Measurements from ENCODE around the gene POLN. TPM values are rescaled to one million over a fixed set of nuclear protein-coding genes. Genes with fewer than 3 reads are reported as not detected.

POLN gene
- total RNA-seq, 2 donors from 2014 or later = 3.8 to 15.2 TPM

DNA sequence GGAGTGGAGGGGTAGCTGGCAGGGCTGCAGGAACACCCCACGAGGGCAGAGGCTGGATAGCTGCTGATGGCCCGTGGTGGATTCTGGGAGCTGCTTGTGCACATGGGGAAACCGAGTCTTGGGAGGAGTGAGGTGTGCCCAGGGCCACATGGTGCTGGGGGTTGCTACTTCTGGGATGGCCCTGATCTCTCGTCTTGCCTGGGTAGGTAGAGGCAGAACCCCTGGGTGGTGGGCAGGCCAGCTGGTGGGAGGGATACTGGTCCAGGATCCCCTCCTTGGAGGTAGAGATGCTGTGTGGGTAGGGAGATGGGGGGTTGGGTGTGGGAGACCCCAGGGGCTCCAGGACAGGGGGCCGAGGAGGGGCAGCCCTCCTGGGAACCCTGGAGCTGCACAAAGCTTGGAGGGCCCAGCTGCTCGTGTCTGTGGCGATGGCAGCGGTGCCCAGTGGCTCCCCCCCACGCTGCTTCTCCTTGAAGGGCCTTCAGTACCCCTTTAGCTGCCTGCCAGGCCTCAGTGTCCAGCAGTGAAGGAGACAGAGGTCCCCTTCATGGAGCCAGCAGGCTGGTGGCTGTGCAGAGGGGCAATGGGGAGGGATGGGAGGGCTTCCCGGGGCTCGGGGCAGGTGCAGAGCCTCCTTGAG lies 179.6 kb downstream of the POLN start:
- intact Hi-C loops (cut with DNase I) = no loop called here
- Histone ChIP-seq H3K4me3 (no peak overlapping the region), H3K27me3 (replicated peaks; ENCODE audit: insufficient read depth) (peaks cover 12% of the 10 kb centered on the region), H3K4me1 (replicated peaks) (no peaks in the 10 kb centered on the region), H3K9me3 (no peaks in the 10 kb centered on the region), H3K27ac (no peak overlapping the region), H3K36me3 (no peaks in the 10 kb centered on the region)
- no peak for DNase-seq (ENCODE audit: low spot score)
- no peak for TF ChIP-seq POLR2AphosphoS5 (IDR thresholded peaks at IDR 0.05)
- TF ChIP-seq, protein P1, sequence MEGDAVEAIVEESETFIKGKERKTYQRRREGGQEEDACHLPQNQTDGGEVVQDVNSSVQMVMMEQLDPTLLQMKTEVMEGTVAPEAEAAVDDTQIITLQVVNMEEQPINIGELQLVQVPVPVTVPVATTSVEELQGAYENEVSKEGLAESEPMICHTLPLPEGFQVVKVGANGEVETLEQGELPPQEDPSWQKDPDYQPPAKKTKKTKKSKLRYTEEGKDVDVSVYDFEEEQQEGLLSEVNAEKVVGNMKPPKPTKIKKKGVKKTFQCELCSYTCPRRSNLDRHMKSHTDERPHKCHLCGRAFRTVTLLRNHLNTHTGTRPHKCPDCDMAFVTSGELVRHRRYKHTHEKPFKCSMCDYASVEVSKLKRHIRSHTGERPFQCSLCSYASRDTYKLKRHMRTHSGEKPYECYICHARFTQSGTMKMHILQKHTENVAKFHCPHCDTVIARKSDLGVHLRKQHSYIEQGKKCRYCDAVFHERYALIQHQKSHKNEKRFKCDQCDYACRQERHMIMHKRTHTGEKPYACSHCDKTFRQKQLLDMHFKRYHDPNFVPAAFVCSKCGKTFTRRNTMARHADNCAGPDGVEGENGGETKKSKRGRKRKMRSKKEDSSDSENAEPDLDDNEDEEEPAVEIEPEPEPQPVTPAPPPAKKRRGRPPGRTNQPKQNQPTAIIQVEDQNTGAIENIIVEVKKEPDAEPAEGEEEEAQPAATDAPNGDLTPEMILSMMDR (IDR thresholded peaks at IDR 0.05) = no peak
- TF ChIP-seq POLR2A (IDR thresholded peaks at IDR 0.05) = no peak
- WGBS = 92% methylated on average over 11 of the region's 11 CpGs

DNA sequence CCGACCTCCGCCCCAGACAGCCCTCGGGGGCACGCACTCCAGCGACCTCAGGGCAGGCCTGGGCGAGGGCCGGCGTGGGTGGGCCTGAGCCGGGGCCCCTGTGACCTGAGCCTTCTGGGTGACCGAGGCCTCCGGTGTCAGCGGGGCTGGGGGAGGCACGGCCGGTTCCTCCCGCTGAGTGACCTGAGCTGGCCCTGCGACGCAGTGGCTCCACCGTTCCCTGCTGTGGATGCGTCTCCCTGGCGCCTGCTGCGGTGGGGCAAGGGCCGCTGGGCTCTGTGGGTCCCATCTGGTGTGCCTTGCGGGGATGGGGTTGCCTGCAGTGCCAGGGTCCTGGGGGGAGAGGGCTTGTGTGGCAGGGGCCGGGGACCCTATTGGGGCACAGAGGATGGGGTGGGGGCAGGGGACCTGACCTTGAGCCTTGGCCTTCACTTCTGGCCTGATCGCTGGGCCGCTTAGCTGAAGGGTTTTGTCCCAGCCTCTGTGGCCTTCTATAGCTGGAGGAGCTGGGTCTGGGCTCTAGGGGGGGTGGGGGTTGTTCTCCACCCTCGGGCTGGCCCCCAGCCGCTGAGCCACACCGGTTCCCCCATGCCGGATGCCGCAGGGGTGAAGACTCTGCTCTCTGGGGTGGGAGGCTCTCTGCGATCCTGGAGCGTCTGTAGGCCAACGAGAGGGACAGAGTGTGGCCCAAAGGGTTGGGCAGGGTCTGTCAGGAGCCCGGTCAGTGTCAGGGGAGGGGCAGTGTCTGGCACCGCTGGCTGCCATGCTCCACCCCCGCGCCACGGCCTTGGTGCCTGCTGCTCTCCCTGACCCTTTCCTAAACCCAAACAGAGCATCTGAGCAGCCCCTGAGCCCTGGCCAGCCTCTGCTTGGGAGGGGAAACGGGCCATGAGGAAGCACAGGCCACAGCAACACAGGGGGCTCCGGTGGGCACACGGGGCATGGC lies 180.5 kb downstream of the POLN start:
- Histone ChIP-seq H3K27me3 (replicated peaks; ENCODE audit: insufficient read depth) (peaks cover 12% of the 10 kb centered on the region), H3K9me3 (no peaks in the 10 kb centered on the region)
- no peak for DNase-seq (ENCODE audit: low spot score)

DNA sequence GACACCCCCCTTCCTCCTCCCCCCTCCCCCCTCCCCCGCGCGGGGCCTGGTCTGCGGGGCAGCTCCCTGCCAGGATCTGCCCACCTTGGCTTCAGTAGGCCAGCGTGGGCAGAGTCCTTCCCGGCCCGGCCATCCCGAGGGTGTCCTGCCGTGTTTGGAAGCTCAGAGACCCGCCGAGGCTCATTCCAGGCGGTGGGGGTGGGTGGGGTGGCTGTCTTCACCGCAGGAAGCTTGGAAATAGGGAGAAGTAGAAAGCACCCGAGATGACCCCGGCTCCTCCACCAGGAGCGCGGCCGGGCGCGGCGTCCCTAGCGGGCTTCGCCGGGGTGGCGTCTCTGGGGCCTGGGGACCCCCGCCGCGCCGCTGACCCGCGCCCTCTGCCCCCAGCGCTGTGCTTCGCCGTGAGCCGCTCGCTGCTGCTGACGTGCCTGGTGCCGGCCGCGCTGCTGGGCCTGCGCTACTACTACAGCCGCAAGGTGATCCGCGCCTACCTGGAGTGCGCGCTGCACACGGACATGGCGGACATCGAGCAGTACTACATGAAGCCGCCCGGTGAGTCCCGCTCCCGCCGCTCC lies 181.2 kb downstream of the POLN start:
- intact Hi-C loops (cut with DNase I) = no loop called here
- no peak overlapping the region for H3K4me3 ChIP-seq

More for the DNA sequence above, 180.5 kb downstream of the POLN start:
- 72% methylated on average over 38 of the region's 42 CpGs for WGBS
- Histone ChIP-seq H3K27ac (no peak overlapping the region), H3K36me3 (no peaks in the 10 kb centered on the region), H3K4me1 (replicated peaks) (no peaks in the 10 kb centered on the region), H3K4me3 (no peak overlapping the region)
- TF ChIP-seq POLR2AphosphoS5 (IDR thresholded peaks at IDR 0.05) = no peak
- TF ChIP-seq POLR2A (IDR thresholded peaks at IDR 0.05) = no peak
- TF ChIP-seq, protein P1 (IDR thresholded peaks at IDR 0.05) = no peak
- intact Hi-C loops (cut with DNase I) = no loop called here

DNA sequence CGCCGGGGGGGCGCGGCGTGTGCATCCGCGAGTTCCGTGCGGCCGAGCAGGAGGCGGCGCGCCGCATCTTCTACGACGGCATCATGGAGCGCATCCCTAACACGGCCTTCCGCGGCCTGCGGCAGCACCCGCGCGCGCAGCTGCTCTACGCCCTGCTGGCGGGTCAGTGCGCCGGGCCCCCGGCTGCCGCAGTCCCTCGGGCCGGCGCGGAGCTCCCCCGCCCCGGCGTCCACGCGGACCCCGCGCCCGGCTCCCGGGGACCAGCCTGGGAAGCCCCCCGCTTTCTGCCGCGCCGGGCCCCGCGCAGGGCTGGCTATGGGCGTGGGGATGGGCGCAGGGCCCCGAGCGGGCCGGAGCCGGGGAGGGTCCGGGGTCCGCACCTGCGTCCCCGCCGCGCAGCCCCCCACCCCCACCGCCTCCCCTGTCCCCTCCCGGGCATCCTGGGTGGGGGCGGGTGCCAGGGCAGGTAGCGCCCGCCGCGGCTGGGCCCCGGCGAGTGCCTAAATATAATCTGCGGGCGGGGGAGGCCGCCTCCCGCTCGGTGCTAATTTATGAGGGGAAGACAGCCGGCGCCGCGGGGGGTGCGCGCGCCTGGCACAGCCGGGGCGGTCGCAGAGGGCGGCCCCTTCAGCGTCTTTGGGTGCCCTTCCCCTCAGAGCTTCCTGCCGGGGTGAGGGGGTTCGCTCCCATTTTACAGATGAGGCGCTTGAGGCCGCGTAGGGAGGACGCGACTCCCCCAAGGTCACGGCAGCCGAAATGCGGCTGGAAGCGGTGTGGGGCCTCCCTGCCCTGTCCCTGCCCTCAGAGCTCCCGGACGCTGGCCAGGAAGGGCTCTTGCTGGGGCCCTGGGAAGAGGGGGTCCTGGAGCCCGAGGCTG lies 182.0 kb downstream of the POLN start:
- peaks cover 12% of the 10 kb centered on the region for H3K27me3 ChIP-seq (replicated peaks; ENCODE audit: insufficient read depth)
- 3% methylated on average over 47 of the region's 102 CpGs for WGBS
- intact Hi-C loops (cut with DNase I) = no loop called here

More for the DNA sequence above, 181.2 kb downstream of the POLN start:
- Histone ChIP-seq H3K9me3 (no peaks in the 10 kb centered on the region), H3K4me1 (replicated peaks) (no peaks in the 10 kb centered on the region), H3K27ac (no peak overlapping the region), H3K36me3 (no peaks in the 10 kb centered on the region), H3K27me3 (replicated peaks; ENCODE audit: insufficient read depth) (peaks cover 12% of the 10 kb centered on the region)
- DNase-seq (ENCODE audit: low spot score) = no peak
- no peak for TF ChIP-seq POLR2AphosphoS5 (IDR thresholded peaks at IDR 0.05)
- WGBS = 33% methylated on average over 9 of the region's 54 CpGs

More for the DNA sequence above, 182.0 kb downstream of the POLN start:
- Histone ChIP-seq H3K9me3 (no peaks in the 10 kb centered on the region), H3K4me1 (replicated peaks) (no peaks in the 10 kb centered on the region), H3K36me3 (no peaks in the 10 kb centered on the region), H3K4me3 (peak overlapping the region in 1 of 2 donors; percentile 29), H3K27ac (no peak overlapping the region)
- DNase-seq (ENCODE audit: low spot score) = no peak
- no peak for TF ChIP-seq POLR2AphosphoS5 (IDR thresholded peaks at IDR 0.05)
- TF ChIP-seq, protein P1 (IDR thresholded peaks at IDR 0.05) = no peak
- TF ChIP-seq POLR2A (IDR thresholded peaks at IDR 0.05) = no peak
